ENCODE data around the gene TNXB.

The TNXB gene, protein sequence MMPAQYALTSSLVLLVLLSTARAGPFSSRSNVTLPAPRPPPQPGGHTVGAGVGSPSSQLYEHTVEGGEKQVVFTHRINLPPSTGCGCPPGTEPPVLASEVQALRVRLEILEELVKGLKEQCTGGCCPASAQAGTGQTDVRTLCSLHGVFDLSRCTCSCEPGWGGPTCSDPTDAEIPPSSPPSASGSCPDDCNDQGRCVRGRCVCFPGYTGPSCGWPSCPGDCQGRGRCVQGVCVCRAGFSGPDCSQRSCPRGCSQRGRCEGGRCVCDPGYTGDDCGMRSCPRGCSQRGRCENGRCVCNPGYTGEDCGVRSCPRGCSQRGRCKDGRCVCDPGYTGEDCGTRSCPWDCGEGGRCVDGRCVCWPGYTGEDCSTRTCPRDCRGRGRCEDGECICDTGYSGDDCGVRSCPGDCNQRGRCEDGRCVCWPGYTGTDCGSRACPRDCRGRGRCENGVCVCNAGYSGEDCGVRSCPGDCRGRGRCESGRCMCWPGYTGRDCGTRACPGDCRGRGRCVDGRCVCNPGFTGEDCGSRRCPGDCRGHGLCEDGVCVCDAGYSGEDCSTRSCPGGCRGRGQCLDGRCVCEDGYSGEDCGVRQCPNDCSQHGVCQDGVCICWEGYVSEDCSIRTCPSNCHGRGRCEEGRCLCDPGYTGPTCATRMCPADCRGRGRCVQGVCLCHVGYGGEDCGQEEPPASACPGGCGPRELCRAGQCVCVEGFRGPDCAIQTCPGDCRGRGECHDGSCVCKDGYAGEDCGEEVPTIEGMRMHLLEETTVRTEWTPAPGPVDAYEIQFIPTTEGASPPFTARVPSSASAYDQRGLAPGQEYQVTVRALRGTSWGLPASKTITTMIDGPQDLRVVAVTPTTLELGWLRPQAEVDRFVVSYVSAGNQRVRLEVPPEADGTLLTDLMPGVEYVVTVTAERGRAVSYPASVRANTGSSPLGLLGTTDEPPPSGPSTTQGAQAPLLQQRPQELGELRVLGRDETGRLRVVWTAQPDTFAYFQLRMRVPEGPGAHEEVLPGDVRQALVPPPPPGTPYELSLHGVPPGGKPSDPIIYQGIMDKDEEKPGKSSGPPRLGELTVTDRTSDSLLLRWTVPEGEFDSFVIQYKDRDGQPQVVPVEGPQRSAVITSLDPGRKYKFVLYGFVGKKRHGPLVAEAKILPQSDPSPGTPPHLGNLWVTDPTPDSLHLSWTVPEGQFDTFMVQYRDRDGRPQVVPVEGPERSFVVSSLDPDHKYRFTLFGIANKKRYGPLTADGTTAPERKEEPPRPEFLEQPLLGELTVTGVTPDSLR (N-terminal part only)

DNA sequence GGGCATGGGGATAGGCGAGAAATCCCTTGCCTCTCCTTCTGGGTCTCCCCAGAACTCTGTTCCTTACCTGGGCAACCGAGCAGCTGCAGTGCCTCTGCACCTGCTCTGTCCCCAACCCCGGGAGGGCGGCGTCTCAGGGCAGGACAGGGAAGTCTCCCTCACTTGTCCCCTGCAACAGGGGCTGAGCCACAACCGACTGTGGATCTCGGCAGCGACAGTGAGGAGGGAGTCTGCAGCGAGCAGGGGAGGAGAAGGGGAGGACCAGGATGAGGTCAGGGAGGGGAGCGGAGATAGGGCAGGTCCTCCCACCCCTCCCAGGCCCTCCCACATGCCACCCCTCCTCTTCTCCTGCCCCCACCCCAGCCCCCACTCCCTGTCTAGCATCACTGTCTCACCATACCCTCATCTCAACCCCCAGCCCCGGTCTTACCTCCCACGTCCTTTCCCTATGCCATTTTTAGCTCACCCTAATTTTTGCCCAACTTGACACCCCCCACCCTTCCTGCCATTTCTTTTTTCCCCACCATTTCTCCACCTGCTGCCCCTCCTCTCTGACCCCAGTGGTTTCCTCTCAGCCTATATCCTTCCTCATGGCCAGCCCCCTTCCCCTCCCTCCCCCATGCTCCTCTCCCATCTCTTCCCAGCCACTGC, at the start of gene TNXB:
Gene TNXB (minus strand): TSS at position 225 of the 651 bp plus-strand sequence. CDS start 11,140 bp downstream, outside the sequence.
- no peak for DNase-seq

- no peak for DNase-seq
These were observed 48.9 kb upstream of the TNXB start for GRCh38 chr6:32158052-32158451.

DNA sequence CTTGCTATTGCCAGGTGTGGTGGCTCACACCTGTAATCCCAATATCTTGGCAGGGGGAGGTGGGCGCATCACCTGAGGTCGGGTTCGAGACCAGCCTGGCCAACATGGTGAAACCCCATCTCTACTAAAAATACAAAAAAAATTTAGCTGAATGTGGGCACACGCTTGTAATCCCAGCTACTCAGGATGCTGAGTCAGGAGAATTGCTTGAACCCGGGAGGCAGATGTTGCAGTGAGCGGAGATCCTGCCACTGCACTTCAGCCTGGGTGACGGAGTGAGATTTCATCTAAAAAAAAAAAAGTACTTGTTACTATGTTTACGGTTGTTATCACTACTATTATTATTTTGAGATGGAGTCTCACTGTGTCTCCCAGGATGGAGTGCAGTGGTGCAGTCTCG, 47.8 kb upstream of the TNXB start:
- no peak for DNase-seq

GRCh38 chr6:32154514-32155161, 45.5 kb upstream of the TNXB start:
- peak; percentile 53 for DNase-seq

DNA sequence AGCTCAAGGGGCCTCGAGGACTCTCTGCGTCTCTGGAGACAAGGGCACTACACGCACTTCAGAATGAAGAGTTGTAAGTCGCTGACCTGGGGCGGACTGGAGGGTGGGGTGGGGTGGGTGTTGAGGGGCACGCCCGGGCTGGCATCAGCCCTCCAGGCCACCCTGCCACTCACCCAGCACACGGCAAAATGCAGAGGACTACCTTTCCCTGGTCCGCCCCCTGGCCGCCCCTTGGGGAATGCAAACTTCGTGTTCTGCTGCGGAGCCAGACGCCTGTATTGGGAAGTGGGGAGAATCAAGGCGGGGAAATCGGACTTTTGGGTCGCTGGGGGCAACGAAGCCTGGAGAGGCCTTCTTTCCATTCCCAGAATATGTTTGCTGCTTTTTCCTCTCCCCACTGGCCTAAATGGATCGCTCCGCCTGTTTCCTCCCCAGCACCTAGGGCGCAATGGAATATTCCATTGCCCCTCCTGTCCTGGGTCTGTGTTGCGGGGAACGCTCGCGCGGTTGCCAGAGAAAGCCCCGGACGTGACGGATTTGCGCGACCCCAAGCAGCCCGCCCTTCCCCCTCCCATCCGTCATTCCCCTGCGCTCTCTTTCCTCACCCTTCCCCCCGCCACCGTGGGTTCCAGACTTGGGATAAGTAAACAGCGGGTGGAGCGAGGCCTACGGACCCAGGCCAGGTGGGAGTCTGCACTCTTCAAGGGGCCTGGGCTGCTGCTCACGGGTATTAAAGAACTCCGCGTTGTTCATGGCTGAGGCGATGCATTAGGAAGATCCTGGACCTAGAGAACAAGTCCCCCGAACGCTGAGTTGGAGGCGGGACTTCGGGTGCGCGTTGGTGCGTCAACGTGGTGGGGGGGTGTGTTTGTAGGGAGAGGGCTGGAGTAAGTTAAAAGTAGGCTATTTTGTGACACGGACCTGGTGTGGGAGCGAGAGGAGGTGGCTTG, 44.7 kb upstream of the TNXB start, which contains the start of gene PPT2:
Gene PPT2 (plus strand): TSS at position 578 of the 950 bp plus-strand sequence. CDS start 454 bp downstream, outside the sequence.
- DNase-seq, result peak; percentile 54

- no peak for DNase-seq
These were observed 43.8 kb upstream of the TNXB start for GRCh38 chr6:32152769-32153563.

DNA sequence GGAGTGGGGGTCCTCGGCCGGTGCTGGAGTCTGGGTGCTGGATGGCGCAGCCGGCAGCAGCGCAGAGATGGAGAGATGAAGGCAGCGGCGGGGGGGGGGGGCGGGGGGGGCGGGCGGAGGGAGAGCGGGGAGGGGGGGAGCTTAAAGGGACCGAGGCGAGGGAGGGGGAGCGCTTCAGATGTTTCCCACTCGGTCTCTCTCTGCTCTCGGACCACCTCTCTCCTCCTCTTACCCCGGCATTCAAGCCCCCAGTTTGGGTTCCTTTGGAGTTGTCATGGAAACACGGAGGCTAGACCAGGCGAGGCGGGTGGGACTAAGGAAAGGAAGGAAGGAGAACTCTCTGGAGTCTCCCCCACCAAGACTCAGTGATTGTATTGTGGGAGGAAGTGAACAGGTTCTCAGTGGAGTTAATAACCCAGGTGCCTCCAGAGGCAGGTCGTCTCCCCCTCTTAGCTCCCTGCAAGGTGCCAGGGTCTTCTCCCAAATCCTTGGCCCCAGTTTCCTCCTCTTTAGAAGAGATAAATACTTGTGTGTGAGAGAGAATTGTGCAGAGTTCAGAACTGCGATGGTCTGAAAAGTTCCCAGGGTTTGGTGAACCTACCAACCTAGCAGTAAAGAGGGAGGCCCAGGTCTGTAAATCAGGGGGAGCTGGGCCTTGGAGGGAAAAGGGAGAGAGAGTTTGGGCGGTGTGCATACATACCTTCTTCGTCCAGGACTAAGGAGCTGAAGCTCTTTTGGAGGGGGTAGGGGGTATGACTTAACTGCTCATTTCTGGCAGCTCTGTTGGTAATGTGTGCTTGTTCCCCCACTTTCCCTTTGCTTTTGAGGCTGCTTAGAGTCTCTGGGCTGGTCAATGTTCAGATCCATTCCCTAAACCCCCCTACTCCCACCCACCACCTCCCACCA, 43.0 kb upstream of the TNXB start, which contains the start of gene PRRT1:
Gene PRRT1 (minus strand): TSS at position 77 of the 906 bp plus-strand sequence. CDS start 112 bp downstream, outside the sequence.
- DNase-seq, result no peak

DNA sequence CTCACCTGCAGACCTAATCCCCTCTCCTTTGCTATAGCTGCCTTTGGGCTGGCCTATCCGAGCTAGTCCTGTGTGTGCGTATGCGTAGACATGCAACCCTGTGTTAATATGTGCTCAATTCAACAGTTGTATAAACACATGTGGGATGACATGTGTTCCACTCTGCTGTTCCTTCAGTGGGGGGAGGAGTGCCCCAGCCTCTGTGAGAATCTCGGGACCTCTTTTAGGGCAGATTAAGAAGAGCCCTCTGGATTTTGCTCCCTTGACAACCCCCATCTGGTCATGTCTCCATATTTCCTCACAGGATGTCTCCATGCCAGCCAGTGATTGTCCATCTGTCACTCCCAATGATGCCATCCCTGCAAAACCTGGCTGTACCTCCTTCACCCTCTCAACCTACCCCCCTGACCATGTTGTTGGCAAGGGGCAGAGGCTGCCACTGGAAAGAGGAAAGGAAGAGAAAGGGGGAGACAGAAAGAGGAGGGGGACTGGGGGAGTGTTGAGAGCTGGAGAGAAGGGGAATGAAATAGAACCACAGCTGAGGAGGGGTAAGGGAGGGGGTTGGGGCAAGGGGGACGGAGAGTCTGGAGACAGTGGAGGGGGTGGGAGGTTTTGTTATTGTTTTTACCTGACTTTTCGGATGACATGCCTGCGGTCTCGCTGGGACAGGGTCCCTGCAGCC, 42.2 kb upstream of the TNXB start:
- DNase-seq, result no peak

DNA sequence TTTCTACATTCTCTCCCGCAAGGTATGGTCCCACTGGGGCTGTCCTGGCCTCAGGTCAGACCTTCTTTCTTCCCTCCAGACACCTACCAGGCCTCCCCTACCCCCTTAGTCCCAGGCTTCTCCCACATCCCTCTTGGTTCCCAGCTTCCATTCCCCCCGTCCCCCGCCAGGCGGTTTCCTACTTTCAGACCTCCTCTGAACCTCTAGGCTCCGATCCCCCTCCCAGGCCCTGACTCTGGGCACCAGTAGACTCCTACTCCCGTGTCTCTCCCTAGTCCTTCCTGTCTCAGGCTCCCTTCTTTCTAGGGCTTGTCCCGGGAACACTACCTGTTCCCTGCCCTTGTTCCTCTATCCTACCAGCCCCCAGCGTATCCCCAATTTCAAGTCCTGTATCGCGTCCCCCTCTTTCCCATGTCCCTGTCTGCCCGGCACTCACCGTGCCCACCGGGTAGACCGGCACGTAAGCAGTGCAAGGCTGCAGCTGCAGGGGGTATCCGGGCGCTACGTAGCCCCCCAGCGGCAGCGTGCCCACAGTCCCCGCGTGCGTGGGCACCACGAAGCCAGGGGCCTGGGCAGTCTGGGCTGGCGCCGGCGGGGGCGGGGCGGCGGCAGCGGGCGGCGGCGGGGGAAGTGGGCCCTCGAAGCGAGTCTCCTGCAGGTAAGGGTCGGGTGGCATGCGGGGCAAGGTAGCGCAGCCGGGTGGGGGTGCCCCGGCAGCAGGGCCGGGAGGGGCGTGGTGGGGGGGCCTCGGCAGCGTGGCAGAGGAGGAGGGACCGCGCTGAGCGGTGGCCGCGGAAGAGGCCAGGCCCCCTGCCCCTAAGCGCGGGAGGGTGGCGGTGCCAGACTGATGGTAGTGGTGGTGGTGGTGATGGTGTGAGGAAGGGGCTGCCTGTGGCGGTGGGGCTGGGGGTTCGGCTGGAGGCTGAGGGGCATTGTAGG, 41.1 kb upstream of the TNXB start:
- no peak for DNase-seq

- DNase-seq, result no peak
These were observed 40.1 kb upstream of the TNXB start for GRCh38 chr6:32149092-32149755.

DNA sequence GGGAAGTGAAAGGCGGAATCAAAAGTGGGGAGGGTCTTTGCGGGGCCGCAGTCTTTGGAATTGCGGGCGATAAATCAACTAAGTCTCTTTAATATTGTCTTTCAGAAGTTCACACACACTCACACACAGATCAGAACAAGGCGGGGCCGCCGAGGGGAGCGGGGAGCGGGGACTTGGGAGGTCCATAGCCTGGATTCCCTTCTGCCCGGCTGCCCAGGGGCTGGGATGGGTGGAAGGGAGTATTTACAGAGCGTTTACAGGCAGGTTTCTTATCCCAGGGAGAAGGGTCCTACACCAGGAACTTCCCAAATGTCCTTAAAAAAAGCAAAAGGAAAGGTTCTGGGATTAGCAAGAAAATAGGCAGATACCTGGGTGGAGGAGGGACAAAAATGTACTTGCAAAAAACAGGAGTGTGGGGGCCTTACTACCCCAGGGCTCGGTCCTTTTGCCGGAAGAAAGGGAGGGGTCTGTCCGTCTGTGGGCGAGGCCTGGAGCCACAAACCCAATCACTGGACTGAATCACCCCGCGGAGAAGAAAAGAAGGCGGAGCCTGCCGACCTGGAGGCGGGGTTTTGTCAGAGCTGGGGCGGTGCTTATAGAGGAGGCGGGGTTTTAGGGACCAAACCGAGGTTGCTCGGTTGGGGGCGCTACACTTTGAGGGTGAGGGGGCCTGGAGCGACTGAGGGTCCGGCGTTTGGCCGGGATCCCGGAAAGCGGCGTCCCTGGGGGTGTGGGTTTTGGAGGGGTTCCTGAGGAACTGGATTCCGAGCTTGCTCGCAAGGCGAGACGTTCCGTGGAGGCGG, 39.4 kb upstream of the TNXB start:
- no peak for DNase-seq

GRCh38 chr6:32147401-32148132, 38.4 kb upstream of the TNXB start:
- DNase-seq, result no peak

DNA sequence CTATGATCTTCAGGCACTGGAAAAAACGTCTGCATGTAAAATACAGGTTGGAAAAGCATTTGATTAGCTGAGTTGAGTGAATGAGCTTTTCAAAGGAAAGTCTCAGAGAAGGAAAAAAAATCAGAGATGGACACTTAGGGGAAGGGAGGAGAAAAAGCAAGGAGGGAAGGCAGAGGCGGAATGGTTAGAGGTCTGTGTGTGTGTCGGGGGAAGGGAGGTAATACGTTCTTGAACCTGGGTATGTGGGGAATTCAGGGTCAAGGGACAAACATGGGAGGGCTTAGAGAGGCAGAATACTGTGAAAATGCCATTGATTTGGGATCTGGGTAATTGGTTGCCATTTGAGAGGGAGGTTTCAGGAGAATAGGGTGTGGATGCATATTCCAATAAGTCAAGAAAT, 37.5 kb upstream of the TNXB start:
- DNase-seq, result no peak

- no peak for DNase-seq
These were observed 37.1 kb upstream of the TNXB start for GRCh38 chr6:32146287-32146686.
